HG02571 (cell line): ENCODE results near the gene CD276.
"Not testable (repeated sequence)": the region's sequence is repeated elsewhere in the genome, so short reads cannot be mapped to it uniquely, and the experiment has no call there.

Experiments
- ATAC-seq: cut with Tn5 transposase; IDR thresholded peaks from one replicate; pipeline ENCODE4 v1.9.1; 2021; ENCODE audit warnings: mild to moderate bottlenecking, moderate library complexity; ENCODE audit not compliant: unreplicated experiment

CD276 gene

DNA sequence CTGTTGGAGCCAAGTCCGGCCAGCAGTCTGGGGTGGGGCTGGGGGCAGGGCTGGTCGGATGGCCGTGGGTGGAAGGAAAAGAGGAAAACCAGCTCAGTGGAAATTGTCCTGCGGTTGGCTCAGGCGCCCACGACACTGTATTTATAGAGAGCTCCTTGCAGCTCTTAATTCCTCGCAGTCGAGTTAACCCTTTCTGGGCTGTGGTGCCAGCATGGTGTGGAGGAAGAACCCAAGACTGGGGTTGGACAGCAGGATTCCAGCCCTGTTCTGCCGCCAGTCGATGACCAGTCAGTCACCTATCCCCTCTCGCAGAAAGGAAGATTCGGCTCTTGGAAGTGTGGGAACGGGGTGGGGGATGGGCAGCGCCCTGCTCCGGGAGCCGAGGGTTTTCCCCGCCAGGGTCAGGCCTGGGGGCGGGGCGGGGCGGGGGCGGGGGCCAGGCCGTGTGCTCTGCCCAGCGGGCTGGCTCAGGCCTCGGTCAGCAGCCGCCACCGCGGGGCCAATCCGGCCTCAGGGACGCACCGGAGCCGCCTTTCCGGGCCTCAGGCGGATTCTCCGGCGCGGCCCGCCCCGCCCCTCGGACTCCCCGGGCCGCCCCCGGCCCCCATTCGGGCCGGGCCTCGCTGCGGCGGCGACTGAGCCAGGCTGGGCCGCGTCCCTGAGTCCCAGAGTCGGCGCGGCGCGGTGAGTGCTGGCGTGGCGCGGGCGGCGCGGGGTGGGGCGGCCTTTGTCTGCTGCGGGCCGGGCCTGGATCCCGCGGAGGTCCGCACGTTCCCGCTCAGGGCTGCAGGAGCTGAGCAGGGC, at the start of gene CD276:
TSS of gene CD276 (plus strand) at position 607 of the 804 bp plus-strand sequence. CDS start 15,257 bp downstream, outside the sequence.
- no peak for ATAC-seq

DNA sequence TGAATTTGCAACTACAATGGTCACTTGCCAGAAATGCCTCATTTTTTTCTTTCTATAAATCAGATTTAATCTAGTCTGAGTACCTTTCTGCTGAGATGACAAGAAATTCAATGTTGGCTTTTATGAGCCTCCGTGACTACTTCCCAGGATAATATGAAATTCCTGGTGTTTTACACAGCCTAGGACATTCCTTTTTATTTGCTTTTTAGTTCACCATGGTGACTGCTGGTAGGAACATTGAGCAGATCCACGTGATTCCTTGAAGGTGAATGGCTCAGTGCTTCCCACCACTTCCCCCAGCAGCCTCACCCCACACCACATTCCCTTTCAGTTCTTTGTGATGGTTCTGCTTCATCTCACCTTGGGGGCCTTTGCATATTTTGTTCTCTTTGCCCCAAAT, 46.7 kb upstream of the CD276 start:
- no peak for ATAC-seq

DNA sequence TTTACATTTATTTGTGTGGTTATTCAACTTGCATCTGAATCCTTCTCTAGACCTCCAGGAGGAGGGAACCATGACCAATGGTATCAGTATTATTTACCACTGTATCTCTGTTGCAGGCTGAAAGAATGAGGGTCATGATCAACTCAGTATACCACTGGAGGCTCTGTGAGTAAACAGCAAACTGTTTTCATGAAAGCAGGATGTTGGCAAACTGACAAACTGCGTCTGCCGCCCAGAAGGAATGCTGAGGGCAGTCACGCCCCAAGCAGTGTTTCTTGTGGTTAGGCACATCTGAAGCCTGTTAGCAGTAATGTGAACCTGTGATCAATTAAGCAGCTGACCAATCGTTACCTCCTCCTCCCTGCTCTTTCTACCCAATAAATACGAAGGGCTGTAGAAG, 44.7 kb upstream of the CD276 start:
- not testable (repeated sequence) for ATAC-seq

DNA sequence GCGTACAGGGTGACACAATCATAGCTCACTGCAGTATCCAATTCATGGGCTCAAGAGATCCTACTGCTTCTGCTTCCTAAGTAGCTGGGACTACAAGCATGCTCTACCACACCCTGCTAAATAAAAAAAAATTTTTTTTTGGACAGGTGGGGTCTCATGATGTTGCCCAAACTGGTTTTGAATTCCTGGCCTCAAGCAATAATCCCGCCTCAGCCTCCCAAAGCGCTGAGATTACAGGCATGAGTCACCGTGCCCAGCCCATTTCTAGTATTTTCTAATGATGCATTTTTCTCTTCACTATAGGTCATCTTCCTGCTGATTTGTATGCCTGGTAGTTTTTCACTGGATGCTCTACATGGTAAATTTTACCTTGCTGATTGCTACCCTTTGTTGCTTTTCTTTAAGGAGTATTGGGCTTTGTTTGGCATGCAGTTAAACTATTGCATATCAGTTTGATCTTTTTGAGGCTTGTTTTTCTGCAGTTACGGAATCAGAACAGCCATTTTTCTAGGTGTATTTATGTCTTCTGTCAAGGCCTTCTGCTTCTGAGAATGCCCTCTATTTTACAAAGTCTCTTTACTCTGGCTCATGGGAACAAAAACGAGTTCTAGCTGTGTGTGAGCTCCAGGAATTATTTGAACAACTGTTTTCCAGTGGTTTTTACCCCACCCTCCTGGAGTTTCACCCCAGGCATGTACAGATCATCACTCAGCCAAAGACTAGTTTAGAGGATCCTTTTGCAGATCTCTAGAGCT, 36.7 kb upstream of the CD276 start:
- no peak for ATAC-seq

DNA sequence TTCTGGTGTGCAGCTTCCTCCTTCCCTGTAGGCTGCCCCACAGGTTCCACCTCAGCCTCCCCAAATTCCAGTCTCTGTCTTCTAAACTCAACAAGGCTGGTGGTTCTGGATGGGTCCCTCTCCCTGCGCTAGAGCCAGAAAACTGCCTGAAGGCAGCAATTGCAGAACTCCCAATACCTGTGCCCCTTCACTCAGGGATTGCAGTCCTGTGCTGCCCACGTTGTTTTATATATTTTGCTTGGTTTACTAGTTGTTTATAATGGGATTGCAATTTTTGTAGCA, 36.2 kb upstream of the CD276 start:
- no peak for ATAC-seq

DNA sequence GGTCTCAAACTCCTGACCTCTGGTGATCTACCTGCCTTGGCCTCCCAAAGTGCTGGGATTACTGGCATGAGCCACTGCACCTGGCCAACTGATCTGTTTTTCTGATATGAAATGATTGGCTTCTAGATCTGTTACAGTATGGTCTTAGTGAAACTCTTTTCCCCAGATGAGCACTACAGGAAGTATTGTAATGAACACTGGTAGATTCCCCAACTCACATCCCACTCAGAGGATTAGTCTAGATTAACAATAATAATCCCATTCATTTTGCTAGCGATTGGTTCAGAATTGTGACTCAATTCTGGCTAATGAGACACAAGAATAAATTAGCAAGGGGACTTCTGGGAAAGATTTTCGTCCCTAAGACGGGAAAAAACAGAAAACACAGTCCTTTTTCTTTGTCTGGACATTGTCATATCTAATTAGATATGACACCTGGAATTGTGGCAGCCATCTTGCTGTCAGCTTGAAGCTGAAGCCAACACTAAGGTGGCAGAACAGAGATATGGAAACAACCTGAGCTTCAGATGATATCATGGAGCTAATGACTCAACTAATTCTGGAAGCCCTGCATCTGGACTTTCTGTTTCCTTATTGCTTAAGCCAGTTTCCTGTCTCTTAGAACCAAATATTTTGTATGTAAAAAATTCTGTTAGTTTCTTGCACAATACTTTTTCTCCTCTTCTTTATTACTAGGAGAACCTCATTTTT, 33.6 kb upstream of the CD276 start:
- no peak for ATAC-seq

DNA sequence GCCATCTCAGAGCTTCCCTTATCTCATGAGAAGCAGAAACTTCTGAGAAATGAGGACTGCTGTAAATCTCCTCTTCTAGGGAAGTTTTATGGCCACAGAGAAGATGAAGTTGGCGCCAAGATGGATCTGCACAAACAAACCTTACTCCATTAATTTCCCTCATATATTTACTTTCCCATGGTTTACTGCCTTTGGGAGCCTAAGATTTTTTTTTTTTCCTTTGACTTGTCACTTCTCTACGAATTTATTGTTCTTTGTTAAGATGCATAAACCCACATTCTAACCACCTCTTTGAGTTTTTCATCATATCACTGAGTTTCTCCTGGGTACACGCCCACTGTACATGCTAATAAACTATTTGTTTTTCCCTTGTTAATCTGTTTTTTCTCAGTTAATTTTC, 29.5 kb upstream of the CD276 start:
- ATAC-seq: no peak

DNA sequence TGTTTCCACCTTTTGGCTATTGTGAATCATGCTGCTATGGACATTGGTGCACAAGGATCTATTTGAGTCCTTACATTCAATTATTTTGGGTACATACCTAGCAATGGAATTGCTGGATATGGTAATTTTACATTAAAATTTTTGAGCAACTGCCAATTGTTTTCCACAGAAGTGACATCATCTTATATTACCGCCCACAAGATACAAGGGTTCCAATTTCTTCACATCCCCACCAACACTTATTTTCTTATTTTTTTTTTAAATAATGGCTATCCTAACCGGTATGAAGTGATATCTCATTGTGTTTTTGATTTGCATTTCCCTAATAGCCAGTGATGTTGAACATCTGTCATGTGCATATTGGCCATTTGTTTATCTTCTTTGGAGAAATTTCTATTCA, 28.5 kb upstream of the CD276 start:
- ATAC-seq: no peak

DNA sequence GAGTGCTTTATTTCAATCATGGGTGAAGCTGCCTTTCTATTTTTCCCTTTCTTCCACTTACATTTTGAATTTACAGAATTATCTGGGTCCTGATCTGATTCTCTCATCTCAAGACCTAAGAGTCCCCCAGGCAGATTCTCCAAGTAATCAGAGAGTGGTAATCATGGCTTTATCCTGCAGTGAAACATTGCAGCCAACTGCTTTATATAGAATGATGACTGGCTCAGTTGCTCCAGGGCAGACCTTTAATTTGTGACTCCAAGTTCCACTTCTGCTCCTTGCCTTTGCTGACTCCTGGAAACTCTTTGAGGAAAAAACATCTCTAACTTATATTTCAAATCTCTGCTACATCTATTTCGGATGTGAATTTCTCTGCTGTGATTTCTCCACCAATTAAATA, 25.5 kb upstream of the CD276 start:
- no peak for ATAC-seq

DNA sequence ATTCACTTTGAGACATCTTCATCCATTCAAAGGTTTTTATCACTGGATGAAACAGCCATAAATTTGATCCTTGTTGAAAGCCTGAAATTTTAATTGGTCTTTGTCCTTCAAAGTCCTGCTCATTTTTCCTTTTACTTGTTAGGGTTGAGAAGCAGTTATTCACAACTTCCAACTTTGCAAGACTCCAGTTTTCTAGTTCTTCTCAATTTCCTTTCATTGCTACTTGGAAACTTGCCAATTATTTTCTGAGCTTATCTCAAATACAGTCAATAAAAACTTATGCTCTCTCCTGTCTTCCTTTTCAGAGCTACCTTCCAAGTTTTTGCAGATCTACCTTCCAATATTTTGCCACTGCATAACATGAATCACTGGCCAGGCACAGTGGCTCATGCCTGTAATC, 23.7 kb upstream of the CD276 start:
- no peak for ATAC-seq

DNA sequence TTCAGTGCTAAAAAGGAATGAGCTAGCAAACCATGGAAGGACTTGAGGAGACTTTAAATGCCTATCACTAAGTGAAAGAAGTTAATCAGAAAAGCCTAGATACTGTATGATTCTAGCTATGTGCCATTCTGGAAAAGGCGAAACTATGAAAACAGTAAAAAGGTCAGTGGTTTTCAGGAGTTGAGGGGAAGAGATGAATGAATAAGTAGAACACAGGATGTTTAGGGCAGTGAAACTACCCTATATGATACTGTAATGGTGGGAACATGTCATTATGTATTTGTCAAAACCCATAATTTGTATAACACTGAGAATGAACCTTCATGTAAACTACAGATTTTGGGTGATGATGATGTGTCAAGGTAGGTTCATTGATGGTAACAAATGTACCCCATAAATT, 9.6 kb upstream of the CD276 start:
- ATAC-seq: no peak

DNA sequence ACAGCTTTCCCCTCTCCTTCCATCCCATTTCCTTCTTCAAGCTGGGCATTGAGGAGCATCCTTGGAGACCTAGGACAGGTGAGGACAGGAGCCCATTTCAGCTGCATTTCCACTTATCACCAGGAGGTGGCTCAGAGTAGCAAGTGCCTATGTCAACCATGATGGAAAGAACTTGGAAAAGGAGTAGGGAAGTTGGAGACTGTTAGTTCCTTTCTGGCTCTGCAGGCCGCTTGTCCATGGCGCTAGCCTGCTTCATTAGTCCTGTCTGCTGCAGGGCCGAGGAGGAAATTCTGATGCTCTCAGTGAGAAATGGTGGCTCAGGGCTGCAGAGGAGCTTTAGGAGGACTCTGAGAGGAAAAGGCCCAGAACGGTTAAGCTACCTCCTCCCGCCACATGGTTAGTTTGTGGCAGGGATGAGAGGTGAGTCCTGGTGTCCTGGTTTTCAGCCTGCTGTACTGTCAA, 7.0 kb upstream of the CD276 start:
- ATAC-seq: no peak

DNA sequence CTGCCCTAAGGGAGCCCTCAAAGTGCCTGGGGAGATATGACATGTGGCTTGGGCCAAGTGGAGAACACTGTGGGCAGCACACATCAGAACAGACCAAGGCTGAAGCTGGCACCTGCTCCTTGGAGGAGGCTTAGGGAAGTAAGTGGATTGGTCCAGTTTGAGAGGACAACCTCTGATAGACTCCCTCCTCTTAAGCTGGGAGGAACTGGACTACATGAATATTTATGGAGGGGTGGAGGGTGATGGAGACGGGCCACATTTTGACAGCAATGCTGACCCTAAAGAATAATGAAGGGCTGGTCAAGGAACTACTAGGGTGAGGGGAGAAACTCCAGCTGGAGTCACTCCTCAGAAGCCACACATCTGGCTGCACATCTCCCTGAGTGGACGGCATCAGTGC, 6.5 kb upstream of the CD276 start:
- no peak for ATAC-seq

DNA sequence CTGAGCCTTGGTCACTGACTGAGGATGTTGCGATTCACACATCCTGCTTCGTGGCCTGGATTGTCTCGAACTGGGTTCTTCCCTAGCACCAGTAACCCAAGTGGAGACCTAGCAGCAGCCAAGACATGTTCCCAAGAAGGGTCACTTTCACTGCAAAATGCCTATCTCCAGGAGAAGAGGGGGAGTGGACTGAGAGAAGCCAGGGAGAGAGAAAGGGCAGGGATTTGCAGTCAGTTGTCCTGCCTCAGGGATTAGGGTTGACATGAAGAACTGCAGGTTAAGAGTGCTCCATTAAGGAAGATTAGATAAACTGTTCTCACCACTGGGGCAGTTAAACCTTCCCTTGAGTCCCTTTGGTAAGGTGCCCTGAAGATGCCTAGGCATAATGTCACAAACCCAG, 5.7 kb upstream of the CD276 start:
- no peak for ATAC-seq

DNA sequence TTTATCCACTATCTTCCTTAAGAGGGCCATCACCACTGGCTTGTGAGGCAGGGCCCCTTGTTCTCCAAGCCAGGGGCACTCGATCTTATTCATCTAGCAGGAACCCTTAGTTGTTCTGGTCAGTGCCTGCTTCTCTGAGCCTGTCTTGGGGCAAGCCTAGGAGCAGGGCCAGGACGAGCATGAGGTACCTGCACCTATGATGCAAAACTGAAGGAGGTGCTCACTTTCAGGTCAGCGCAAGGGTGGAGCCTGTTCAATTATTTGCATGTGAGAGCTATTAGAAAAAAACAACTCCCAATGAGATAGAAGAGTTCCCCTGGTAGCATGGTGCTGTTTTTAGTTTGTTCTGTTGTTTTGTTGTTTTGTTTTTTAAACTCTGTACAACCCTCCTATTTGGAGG, 5.0 kb upstream of the CD276 start:
- ATAC-seq: no peak

DNA sequence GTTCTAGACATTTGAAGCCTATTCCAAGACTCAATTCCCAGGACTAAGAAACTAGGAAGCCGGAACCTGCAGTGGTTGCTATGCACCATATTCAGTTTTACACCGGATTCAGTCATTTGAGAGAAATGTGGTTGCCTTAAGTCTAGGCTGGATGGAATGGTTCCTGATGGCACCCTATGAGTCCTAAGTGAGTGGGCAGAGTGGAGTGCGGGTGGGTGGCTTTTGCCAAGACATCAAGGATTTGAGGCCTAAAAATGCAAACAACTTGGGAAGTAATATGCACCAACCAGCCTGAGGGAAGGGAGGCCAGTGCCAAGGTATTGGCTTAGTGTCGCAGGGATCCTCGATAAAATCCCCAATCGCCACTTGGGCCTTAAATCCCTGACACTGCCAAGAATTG, 4.2 kb upstream of the CD276 start:
- ATAC-seq: no peak

DNA sequence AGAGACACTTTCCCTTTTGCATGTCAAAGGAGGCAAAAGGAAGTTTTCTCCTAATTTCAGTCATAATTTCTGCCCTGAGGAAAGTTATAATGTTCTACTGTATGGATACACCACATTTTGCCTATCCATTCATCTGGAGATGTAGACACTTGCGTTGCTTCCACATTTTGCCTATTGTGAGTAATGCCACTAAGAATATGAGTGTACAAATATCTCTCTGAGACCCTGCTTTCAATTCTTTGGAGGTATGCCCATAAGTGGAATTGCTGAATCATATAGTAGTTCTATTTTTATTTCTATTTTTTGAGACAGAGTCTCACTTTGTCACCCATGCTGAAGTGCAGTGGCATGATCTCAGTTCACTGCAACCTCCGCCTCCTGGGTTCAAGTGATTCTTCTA, 3.6 kb upstream of the CD276 start:
- no peak for ATAC-seq

DNA sequence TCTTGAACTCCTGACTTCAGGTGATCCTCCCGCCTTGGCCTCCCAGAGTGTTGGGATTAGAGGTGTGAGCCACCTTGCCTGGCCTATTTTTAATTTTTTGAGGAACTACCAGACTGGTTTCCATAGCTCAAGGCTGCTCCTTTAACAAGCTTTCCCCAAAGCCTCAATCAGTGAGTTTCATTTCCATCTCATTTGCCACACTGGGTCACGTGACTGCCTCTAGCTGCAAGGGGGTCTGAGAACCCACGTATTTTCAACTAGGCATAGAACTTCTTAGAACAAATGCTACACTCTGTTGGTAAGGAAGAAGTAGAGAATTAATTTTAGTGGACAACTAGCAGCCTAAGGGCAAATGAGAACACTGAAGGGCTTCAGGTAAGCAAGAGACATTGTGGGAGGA, 3.1 kb upstream of the CD276 start:
- no peak for ATAC-seq

DNA sequence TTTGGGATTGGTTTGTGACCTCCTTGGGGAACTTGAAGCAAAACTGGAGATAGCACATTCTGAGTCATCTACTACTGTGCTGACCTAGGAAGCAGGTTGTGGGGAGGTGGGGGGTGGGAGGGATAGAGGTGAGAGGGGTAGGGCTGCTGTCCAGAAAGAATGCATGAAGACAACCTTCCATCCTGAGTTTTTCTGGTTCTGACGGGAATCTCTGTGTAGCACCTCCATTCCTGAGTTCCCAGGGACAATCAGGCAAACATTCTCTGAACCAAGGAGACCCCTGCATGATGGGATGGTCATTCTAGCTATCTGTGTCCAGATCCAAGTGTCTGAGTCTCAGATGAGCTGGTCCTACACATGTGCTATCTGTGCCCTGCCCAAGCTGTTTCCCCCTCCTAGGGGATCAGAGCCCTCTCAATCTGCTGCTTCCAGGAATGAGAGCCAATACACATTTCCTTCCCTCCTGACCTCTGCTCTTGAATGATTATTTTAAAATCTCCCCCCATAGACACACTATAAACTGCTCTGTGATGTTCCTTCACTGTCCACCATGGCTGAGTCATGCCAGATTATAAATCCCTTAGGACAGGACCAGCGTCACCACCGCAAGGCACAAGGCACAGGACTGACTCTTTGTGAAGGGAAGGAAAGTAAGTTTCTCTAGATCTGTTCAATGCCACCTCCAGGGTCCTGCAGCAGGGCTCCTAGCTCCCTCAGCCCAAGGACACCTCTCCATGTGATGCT, 2.2 kb upstream of the CD276 start:
- no peak for ATAC-seq

DNA sequence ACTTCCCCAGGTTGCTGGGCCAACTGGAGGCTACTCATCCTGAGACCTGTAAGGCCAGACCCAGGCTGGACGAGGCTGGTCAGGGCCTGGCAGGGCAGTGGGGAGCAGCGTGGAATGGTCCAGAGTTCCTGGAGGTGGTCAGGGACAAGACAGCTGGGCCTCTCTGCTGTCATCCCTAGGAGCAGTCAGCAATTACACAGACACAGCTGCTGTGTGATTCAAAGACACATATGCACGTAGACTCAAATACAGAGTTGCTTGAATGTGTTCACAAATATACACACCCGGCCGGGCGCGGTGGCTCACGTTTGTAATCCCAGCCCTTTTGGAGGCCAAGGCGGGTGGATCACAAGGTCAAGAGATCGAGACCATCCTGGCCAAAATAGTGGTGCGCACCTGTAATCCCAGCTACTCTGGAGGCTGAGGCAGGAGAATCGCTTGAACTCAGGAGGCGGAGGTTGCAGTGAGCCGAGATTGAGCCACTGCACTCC, 1.5 kb upstream of the CD276 start:
- ATAC-seq: no peak

DNA sequence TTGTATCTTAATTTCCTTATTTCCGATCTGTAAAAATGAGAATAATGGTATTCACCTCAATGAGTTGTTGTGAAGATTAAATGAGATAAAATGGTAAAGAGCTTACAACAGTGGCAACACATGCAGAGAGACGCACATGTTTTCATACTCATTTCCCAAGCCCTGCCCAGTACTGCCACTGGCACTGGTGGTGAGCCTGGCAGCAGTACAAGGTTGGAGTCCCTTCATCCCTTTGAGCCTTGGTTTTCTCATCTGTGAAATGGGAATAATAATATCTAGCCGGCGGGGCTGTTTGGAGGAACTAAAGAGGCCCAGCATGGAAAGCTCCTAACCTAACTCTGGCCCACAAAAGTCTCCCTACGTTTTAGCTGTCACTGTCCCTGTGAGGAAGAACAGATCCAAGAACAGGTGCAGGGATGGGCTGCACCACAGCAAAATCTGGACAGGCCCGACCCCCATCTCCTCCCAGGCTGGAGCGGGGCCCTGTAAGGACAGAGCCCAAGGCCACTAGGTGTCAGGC, 866 bp upstream of the CD276 start:
- no peak for ATAC-seq
